H1 (cell line): ENCODE data around the gene TEAD1. TPM values are rescaled to one million over a fixed set of nuclear protein-coding genes. Genes with fewer than 3 reads are reported as not detected.

Experiments
- CTCF ChIA-PET: fragments of 300-600 bp; sonication (Branson Sonifier 250); formaldehyde crosslinking; loops from one replicate; lab custom pipeline; 2021; ENCODE audit not compliant: partially characterized antibody; lab: Charles Lee
- POLR2A ChIA-PET: fragments of 300-600 bp; sonication (Branson Sonifier 250); formaldehyde crosslinking; loops from one replicate; lab custom pipeline; 2021; ENCODE audit warnings: inconsistent platforms; ENCODE audit not compliant: partially characterized antibody; lab: Charles Lee
- DNase-seq, 2 experiments: peaks; one replicate each; pipeline versions ENCODE4 v3.0.0 to v3.0.0-alpha.2; 2010 to 2022; ENCODE audit warnings: low spot score in 2 of 2, low read depth in 1 of 2, mixed read lengths in 1 of 2
- FAIRE-seq: peaks from 2 replicates; lab custom pipeline; 2011; peaks lifted over from hg19 to GRCh38; lab: Jason Lieb, UNC
- H2AFZ ChIP-seq: 2 replicates; pipeline ENCODE4 v1.8.1; 2012; ENCODE audit warnings: low read length, inconsistent platforms
- H2AK5ac ChIP-seq: 2 replicates; pipeline ENCODE4 v1.6.1; 2013; ENCODE audit warnings: low read depth, low read length
- H2BK120ac ChIP-seq: replicated peaks from 2 replicates; pipeline ENCODE3; 2013; ENCODE audit warnings: low read depth, low read length, inconsistent platforms
- H2BK12ac ChIP-seq: 2 replicates; pipeline ENCODE4 v1.6.1; 2013; ENCODE audit warnings: low read depth, low read length
- H2BK15ac ChIP-seq: 2 replicates; pipeline ENCODE4 v1.6.1; 2013; ENCODE audit warnings: low read length
- H2BK20ac ChIP-seq: 2 replicates; pipeline ENCODE4 v1.6.1; 2013; ENCODE audit warnings: low read length
- H2BK5ac ChIP-seq: 2 replicates; pipeline ENCODE4 v1.6.1; 2013; ENCODE audit warnings: low read depth, low read length
- H3K14ac ChIP-seq: 2 replicates; pipeline ENCODE4 v1.6.1; 2013; ENCODE audit warnings: inconsistent platforms; ENCODE audit not compliant: insufficient read length
- H3K18ac ChIP-seq: 2 replicates; pipeline ENCODE4 v1.6.1; 2013; ENCODE audit warnings: low read length; ENCODE audit errors: extremely low read depth
- H3K23ac ChIP-seq: 2 replicates; pipeline ENCODE4 v1.6.1; 2013; ENCODE audit warnings: inconsistent platforms; ENCODE audit not compliant: insufficient read length
- H3K23me2 ChIP-seq: 2 replicates; pipeline ENCODE4 v1.6.1; 2013; ENCODE audit warnings: low read depth, low read length
- H3K27ac ChIP-seq: 2 replicates; pipeline ENCODE4 v1.6.1; 2011; ENCODE audit warnings: low read depth, low read length, inconsistent platforms
- H3K27me3 ChIP-seq, 4 experiments: replicated peaks in 1 of 4; 1 replicate in 1 of 4; 2 replicates in 3 of 4; pipeline versions ENCODE4 v1.6.1 to v1.8.1; 2011 to 2013; ENCODE audit warnings: low read length in 3 of 4, mild to moderate bottlenecking in 3 of 4, inconsistent platforms in 2 of 4, mixed read lengths in 2 of 4, moderate library complexity in 1 of 4; ENCODE audit not compliant: control insufficient read depth in 3 of 4, insufficient read depth in 3 of 4; ENCODE audit errors: extremely low read depth in 1 of 4
- H3K36me3 ChIP-seq, 4 experiments: 2 replicates each; pipeline versions ENCODE4 v1.6.1 to v1.8.1; 2011 to 2013; ENCODE audit warnings: mild to moderate bottlenecking in 4 of 4, low read length in 3 of 4, moderate library complexity in 2 of 4, control low read depth in 1 of 4, inconsistent platforms in 1 of 4; ENCODE audit not compliant: insufficient read depth in 4 of 4, control insufficient read depth in 2 of 4
- H3K4ac ChIP-seq: replicated peaks from 2 replicates; pipeline ENCODE3; 2013; ENCODE audit warnings: low read length, low read depth, mixed read lengths, inconsistent platforms; ENCODE audit not compliant: insufficient read length
- H3K4me1 ChIP-seq, 4 experiments: replicated peaks in 1 of 4; 1 replicate in 1 of 4; 2 replicates in 3 of 4; pipeline versions ENCODE4 v1.6.1 to v1.8.1; 2011 to 2013; ENCODE audit warnings: low read length in 3 of 4, inconsistent platforms in 2 of 4, mixed read lengths in 1 of 4; ENCODE audit not compliant: insufficient read depth in 4 of 4, control insufficient read depth in 3 of 4
- H3K4me2 ChIP-seq, 2 experiments: 2 replicates each; pipeline versions ENCODE4 v1.6.1 to v1.8.1; 2011 to 2013; ENCODE audit warnings: low read depth in 2 of 2, low read length in 2 of 2, control low read depth in 1 of 2, inconsistent platforms in 1 of 2, mild to moderate bottlenecking in 1 of 2; ENCODE audit not compliant: insufficient read depth in 1 of 2
- H3K4me3 ChIP-seq, 4 experiments: fragments of 200-600, 300-600 bp in 1 of 4; sonication (generic), shearing (Covaris generic), sonication (Bioruptor Twin) in 1 of 4; 2 replicates each; pipeline versions ENCODE4 v1.5.1 to v1.8.1; 2011 to 2016; ENCODE audit warnings: low read length in 4 of 4, low read depth in 3 of 4, control low read depth in 2 of 4, inconsistent platforms in 2 of 4, mild to moderate bottlenecking in 2 of 4, mixed read lengths in 1 of 4, moderate library complexity in 1 of 4; ENCODE audit not compliant: insufficient read depth in 2 of 4; ENCODE audit errors: extremely low read depth in 1 of 4
- H3K56ac ChIP-seq: replicated peaks from 2 replicates; pipeline ENCODE3; 2013; ENCODE audit warnings: low read depth, mild to moderate bottlenecking, mixed read lengths, low read length, inconsistent platforms; ENCODE audit not compliant: insufficient read length
- H3K79me1 ChIP-seq: 2 replicates; pipeline ENCODE4 v1.6.1; 2013; ENCODE audit warnings: low read depth, low read length, control low read depth
- H3K79me2 ChIP-seq, 2 experiments: 2 replicates each; pipeline versions ENCODE4 v1.6.1 to v1.8.1; 2012 to 2013; ENCODE audit warnings: low read length in 2 of 2, mild to moderate bottlenecking in 2 of 2, inconsistent platforms in 1 of 2; ENCODE audit not compliant: insufficient read depth in 2 of 2, control insufficient read depth in 1 of 2
- H3K9ac ChIP-seq, 4 experiments: replicated peaks in 1 of 4; 1 replicate in 1 of 4; 2 replicates in 3 of 4; pipeline versions ENCODE4 v1.6.1 to v1.8.1; 2011 to 2013; ENCODE audit warnings: low read depth in 3 of 4, low read length in 3 of 4, control low read depth in 2 of 4, mild to moderate bottlenecking in 2 of 4, moderate library complexity in 2 of 4, inconsistent platforms in 1 of 4; ENCODE audit errors: extremely low read depth in 1 of 4
- H3K9me3 ChIP-seq, 2 experiments: 2 replicates each; pipeline versions ENCODE4 v1.6.1 to v1.8.1; 2012 to 2013; ENCODE audit warnings: mild to moderate bottlenecking in 2 of 2, moderate library complexity in 2 of 2, control low read depth in 1 of 2, inconsistent platforms in 1 of 2, low read depth in 1 of 2, low read length in 1 of 2, mixed read lengths in 1 of 2; ENCODE audit not compliant: insufficient read depth in 2 of 2
- H4K20me1 ChIP-seq, 2 experiments: replicated peaks in 1 of 2; 2 replicates each; pipeline versions ENCODE3 to v1.8.1; 2011 to 2013; ENCODE audit warnings: inconsistent platforms in 2 of 2, low read length in 2 of 2, mild to moderate bottlenecking in 1 of 2; ENCODE audit not compliant: insufficient read depth in 2 of 2, control insufficient read depth in 1 of 2
- H4K5ac ChIP-seq: 2 replicates; pipeline ENCODE4 v1.6.1; 2013; ENCODE audit warnings: low read length, low read depth, mixed read lengths, inconsistent platforms; ENCODE audit not compliant: insufficient read length
- H4K8ac ChIP-seq: 2 replicates; pipeline ENCODE4 v1.8.0; 2013; ENCODE audit warnings: mild to moderate bottlenecking, moderate library complexity, low read length, inconsistent platforms; ENCODE audit not compliant: insufficient read depth; ENCODE audit errors: extremely low read depth
- H4K91ac ChIP-seq: replicated peaks from 2 replicates; pipeline ENCODE3; 2013; ENCODE audit warnings: low read length, mixed read lengths, inconsistent platforms; ENCODE audit not compliant: insufficient read length
- CHD2 ChIP-seq: IDR thresholded peaks from 2 replicates; pipeline ENCODE4 v1.6.1; 2012; ENCODE audit warnings: low read length, improper control_type of control experiment
- EP300 ChIP-seq, 2 experiments: IDR thresholded peaks; 1 replicate in 1 of 2; 2 replicates in 1 of 2; pipeline ENCODE4 v1.6.1; 2011 to 2012; ENCODE audit warnings: low read depth in 2 of 2, low read length in 2 of 2, mild to moderate bottlenecking in 2 of 2, borderline replicate concordance in 1 of 2, inconsistent platforms in 1 of 2, moderate library complexity in 1 of 2
- NRF1 ChIP-seq: IDR thresholded peaks from 2 replicates; pipeline ENCODE4 v1.6.1; 2011; ENCODE audit warnings: mild to moderate bottlenecking, low read depth, low read length, improper control_type of control experiment
- RFX5 ChIP-seq: IDR thresholded peaks from 2 replicates; pipeline ENCODE4 v1.6.1; 2011; ENCODE audit warnings: low read depth, low read length, improper control_type of control experiment, borderline replicate concordance
- SAP30 ChIP-seq: fragments of 300-600 bp; sonication (generic); IDR thresholded peaks from 2 replicates; pipeline ENCODE4 v1.7.1; 2012; ENCODE audit warnings: low read length, moderate library complexity, mild to moderate bottlenecking, inconsistent platforms; ENCODE audit not compliant: insufficient read depth, insufficient replicate concordance
- TAF1 ChIP-seq: IDR thresholded peaks from 2 replicates; pipeline ENCODE4 v1.6.1; 2011; ENCODE audit warnings: mild to moderate bottlenecking, low read depth, low read length
- ZNF274 ChIP-seq: IDR thresholded peaks from 2 replicates; pipeline ENCODE4 v1.7.0; 2012; ENCODE audit warnings: low read length, borderline replicate concordance; ENCODE audit errors: extremely low read depth
- WGBS, 2 experiments: shearing (Covaris generic) in 1 of 2; methylation state at CpG; one replicate each; pipeline versions ENCODE4 v1.1.6 to v1.1.7; 2013 to 2015; ENCODE audit warnings: low lambda C conversion rate in 2 of 2, mixed read lengths in 2 of 2, inconsistent platforms in 1 of 2, low coverage in 1 of 2, missing lambda C conversion rate in 1 of 2; ENCODE audit not compliant: insufficient replicate concordance in 2 of 2, insufficient coverage in 1 of 2, insufficient read length in 1 of 2; ENCODE audit errors: extremely low coverage in 1 of 2, missing lambda C conversion rate in 1 of 2; 5-methylcytosine and 5-hydroxymethylcytosine counted together
- polyA plus RNA-seq, 7 experiments: library from polyadenylated mRNA; depleted of rRNA in 3 of 7; stranded (reverse) in 5 of 7; unstranded in 2 of 7; fragments of >200 nt in 5 of 7; fragments of 200-250 nt in 2 of 7; gene quantifications; 1 replicate in 5 of 7; 2 replicates in 1 of 7; 4 replicates in 1 of 7; pipeline versions ENCODE4 v1.2.1 to v1.2.3, GENCODE V29; 2011 to 2013; ENCODE audit warnings: missing spikeins in 2 of 7, mixed read lengths in 2 of 7
- total RNA-seq: library from RNA; stranded (reverse); fragmentation: NEBNext Ultra II Directional; extraction: Animal tissue kit (Norgen Biotek cat#: 25700); gene quantifications from 2 replicates; pipeline ENCODE4 v1.2.1, GENCODE V29; 2021
- TF ChIP-seq, protein P1 (sequence below): IDR thresholded peaks from 2 replicates; pipeline ENCODE4 v1.6.1; 2012; ENCODE audit warnings: low read length, inconsistent platforms
- TF ChIP-seq, protein P2 (sequence below): IDR thresholded peaks from 2 replicates; pipeline ENCODE4 v1.6.1; 2012; ENCODE audit warnings: inconsistent platforms
- TF ChIP-seq, protein P3 (sequence below): IDR thresholded peaks from 2 replicates; pipeline ENCODE4 v1.6.1; 2012; ENCODE audit warnings: inconsistent platforms

TEAD1 gene
- total and polyA plus RNA-seq, 2 of the 8 experiments (the other 6 are each of a cell fraction or from before 2014, with no cell fraction given) = 15.6 to 67.4 TPM

DNA sequence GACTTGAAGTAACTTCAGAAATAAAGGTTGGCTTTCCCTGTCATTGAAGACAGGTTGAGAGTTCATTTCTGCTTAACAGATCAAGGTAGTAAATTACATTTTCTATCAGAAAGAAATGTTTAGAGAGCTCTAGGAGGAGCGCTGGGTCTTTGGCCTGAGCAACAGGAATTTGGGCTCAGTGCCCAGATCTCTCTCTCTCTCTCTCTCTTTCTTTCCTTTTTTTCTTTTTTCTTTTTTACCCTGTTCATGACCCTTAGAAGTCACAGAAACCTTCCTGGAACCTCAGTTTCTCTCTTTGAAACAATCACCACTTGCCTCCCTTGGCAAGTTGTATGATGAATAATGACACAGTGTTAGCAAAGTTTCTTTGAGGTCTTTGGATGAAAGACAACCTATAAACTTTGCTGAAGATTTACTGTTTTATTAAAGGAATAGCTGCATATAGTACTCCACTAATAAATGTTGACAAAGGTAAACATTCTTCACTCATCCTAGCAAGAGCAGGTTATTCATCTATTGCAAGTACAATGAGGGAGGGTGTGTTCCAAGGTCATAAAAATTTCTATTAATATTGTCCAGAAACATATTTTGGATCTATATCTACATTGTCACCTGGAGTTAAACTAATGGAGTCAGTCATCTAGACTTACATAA lies 299.4 kb downstream of the TEAD1 start:
- Histone ChIP-seq H4K91ac (no peak overlapping the region), H2BK20ac (no peak overlapping the region), H3K27me3 (no peaks in the 10 kb centered on the region), H3K4me1 (no peaks in the 10 kb centered on the region), H4K8ac (no peak overlapping the region), H3K56ac (no peak overlapping the region), H3K79me1 (no peaks in the 10 kb centered on the region), H3K4me3 (no peak overlapping the region), H3K18ac (no peak overlapping the region), H3K23me2 (no peaks in the 10 kb centered on the region), H2BK120ac (no peak overlapping the region), H3K4ac (no peak overlapping the region), H2AK5ac (no peak overlapping the region), H2BK12ac (no peak overlapping the region), H3K4me2 (no peak overlapping the region), H3K14ac (no peak overlapping the region), H3K27ac (no peak overlapping the region), H2BK15ac (no peak overlapping the region), H3K9me3 (no peaks in the 10 kb centered on the region), H2BK5ac (no peak overlapping the region), H4K20me1 (no peaks in the 10 kb centered on the region), H3K79me2 (no peaks in the 10 kb centered on the region), H2AFZ (no peak overlapping the region), H4K5ac (no peak overlapping the region), H3K23ac (no peak overlapping the region), H3K36me3 (no peaks in the 10 kb centered on the region), H3K9ac (no peak overlapping the region)
- ChIA-PET POLR2A (no interaction called here), CTCF (interaction anchor here (1.5 to 13.1 kb wide), 5 partner anchors 8 to 179 kb away, joined by 5 to 116 read pairs (median 5); no protein-coding TSS in a partner anchor)
- DNase-seq = no peak
- WGBS, 2 experiments = 93% methylated on average over 1 of the region's 1 CpG; no CpG with 5 or more reads in 1 of the 2 experiments
- no peak for FAIRE-seq
- TF ChIP-seq CHD2 = no peak
- no peak for TF ChIP-seq RFX5
- no peak for TF ChIP-seq SAP30
- TF ChIP-seq TAF1 = no peak
- TF ChIP-seq EP300 (IDR thresholded peaks at IDR 0.05; ENCODE audit: borderline replicate concordance in 1 of 2, low read depth in 2 of 2, low read length in 2 of 2) = no peak
- no peak for TF ChIP-seq ZNF274
- TF ChIP-seq, protein P1, sequence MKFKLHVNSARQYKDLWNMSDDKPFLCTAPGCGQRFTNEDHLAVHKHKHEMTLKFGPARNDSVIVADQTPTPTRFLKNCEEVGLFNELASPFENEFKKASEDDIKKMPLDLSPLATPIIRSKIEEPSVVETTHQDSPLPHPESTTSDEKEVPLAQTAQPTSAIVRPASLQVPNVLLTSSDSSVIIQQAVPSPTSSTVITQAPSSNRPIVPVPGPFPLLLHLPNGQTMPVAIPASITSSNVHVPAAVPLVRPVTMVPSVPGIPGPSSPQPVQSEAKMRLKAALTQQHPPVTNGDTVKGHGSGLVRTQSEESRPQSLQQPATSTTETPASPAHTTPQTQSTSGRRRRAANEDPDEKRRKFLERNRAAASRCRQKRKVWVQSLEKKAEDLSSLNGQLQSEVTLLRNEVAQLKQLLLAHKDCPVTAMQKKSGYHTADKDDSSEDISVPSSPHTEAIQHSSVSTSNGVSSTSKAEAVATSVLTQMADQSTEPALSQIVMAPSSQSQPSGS = no peak
- TF ChIP-seq, protein P2, sequence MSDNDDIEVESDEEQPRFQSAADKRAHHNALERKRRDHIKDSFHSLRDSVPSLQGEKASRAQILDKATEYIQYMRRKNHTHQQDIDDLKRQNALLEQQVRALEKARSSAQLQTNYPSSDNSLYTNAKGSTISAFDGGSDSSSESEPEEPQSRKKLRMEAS = no peak
- TF ChIP-seq NRF1 = no peak
- TF ChIP-seq, protein P3, sequence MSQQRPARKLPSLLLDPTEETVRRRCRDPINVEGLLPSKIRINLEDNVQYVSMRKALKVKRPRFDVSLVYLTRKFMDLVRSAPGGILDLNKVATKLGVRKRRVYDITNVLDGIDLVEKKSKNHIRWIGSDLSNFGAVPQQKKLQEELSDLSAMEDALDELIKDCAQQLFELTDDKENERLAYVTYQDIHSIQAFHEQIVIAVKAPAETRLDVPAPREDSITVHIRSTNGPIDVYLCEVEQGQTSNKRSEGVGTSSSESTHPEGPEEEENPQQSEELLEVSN = no peak
